ENCODE results near the gene PACC1. TPM values are rescaled to one million over a fixed set of nuclear protein-coding genes. Genes with fewer than 3 reads are reported as not detected.

PACC1 gene
- total RNA-seq, 1 donor from 2014 or later = 19.8 TPM

DNA sequence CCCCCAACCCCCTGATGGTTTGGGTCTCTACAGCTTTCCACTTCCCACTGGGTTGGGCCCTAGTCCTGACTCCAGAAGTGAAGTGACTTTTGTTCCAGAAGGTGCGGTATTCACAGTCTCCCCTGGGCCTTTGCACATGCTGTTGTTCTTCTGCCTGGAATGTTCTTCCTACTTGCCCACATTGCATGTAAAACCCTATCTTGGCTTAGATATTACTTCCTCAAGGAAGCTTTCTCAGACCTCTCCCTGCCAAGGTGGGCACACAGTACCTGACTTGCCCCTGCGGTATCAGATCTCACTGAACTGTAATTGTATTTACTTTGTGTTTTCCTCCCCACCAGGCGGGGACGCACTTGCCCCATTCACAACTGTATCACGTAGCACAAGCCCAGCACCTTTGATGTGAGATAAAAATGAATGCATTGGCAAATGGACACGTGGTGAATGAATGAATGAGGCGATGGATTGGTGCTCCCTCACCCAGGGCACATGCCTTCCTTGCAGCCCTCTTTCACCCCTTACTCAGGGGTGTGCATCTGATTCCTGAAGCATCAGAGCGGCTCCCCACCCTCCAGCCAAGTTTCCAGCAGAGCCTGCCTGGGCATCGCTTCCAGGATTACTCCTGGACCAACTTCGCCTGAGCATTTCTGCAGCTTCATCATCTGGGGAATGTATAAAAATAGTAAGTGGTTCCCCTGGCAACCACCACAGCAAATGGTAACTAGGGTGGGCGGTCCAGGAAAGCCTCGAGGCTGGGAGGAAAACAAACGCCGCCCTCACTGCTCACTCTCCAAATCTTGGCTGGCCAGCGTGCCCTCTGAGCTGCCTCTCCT is 37.9 kb upstream of the PACC1 start:
- Mint-ChIP-seq H3K9me3 (no peaks in the 10 kb centered on the region), H3K27ac (peak overlapping the region; percentile 50), H3K4me3 (no peak overlapping the region), H3K4me1 (ENCODE audit: low read depth) (no peaks in the 10 kb centered on the region), H3K36me3 (ENCODE audit: low read depth) (no peaks in the 10 kb centered on the region), H3K27me3 (ENCODE audit: insufficient read depth) (peaks cover 1% of the 10 kb centered on the region)
- no peak for DNase-seq (ENCODE audit: low spot score)
- intact Hi-C loops (cut with micrococcal nuclease) = no loop called here

DNA sequence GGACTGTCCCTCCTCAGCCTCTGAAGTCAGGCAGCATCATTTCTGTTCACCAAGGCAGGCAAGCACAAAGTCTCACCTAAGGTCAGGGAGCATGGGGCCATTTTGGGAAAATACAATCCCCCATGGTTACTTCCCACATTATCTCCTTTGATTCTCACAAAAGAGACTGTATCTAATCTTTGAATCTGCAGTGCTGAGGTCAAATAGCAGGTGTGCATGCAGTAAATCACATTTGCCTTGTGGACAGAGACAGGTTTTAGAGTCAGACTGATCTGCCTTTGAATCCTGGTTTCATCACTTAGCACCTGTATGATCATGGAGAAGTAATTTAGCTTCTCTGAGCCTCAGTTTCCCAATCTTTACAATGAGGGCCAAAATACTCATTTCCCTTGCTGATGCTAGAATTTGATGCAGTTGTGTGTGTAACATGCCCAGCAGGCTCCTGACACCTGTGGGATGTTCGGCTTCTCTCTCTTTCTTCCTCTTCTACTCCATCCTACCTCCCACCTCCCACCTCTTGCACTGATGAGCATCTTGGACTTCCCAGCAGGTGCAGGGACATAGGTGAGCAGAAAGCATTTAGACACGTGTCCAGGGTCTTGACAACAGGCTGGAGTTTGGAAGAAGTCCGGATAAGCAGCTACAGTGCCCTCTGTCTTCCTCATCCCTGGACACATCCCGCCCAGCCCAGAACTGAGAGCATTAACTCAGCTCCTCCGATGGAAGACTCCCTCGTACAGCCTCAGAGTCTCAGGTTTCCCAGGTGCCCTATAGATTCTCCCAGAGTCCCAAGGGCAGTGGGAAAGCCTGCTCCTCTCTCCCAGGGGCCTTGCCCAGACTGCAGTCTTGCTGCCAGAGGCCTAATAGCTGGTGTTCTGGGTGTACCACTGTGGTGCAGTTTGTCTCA is 37.0 kb upstream of the PACC1 start:
- intact Hi-C loops (cut with micrococcal nuclease) = no loop called here
- Mint-ChIP-seq H3K27ac (no peak overlapping the region), H3K36me3 (ENCODE audit: low read depth) (no peaks in the 10 kb centered on the region), H3K4me1 (ENCODE audit: low read depth) (no peaks in the 10 kb centered on the region), H3K27me3 (ENCODE audit: insufficient read depth) (peaks cover 1% of the 10 kb centered on the region), H3K4me3 (no peak overlapping the region), H3K9me3 (no peaks in the 10 kb centered on the region)
- DNase-seq (ENCODE audit: low spot score) = no peak

DNA sequence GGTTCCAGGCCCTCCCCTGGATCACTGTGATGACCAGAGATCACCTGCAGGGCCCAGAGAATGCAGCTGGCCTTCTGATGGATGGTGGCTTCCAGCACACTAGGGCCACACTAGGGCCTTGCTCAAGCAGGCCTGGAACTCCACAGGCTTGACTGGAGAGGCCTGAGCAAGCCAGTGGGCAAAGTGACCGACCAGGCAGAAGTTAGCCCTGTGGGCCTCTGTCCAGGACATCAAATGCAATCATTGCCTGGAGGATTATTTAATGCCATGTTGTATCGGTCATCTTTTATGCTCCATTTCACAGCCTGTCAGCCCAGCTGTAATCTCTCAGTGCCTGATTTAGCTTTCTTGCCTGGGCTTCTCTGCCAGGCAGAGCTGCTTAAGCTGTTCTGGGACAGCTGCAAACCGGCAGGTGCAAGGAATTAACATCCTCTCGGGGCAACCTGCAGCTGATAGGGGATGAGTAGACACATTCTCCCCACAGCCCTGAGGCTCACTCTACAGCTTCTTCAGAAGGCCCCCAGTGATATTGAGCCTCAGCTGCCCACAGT is 35.7 kb upstream of the PACC1 start:
- Mint-ChIP-seq H3K4me1 (ENCODE audit: low read depth) (no peaks in the 10 kb centered on the region), H3K4me3 (no peak overlapping the region), H3K36me3 (ENCODE audit: low read depth) (peaks cover 3% of the 10 kb centered on the region), H3K9me3 (no peaks in the 10 kb centered on the region), H3K27me3 (ENCODE audit: insufficient read depth) (peaks cover 1% of the 10 kb centered on the region), H3K27ac (no peak overlapping the region)
- no peak for DNase-seq (ENCODE audit: low spot score)
- intact Hi-C loops (cut with micrococcal nuclease) = no loop called here

DNA sequence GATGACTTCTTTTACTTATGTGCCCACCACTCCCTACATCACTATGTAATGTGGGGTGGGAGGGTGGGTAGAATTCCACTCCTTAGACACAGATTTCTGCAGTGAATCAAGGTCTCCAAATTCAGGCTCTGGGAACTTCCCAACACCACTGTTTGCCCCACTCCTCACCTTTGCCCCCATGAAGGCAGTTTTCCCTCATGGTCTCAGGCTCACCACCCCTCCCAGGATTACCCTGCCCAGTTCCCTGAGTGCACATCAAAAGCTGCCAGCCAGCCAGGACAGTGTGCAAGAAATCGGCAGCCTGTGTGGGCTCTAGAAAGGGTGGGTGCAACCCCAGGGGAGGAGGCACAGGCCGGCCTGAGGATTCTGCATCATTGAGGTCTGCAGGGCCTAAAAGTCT is 32.8 kb upstream of the PACC1 start:
- intact Hi-C loops (cut with micrococcal nuclease) = no loop called here
- Mint-ChIP-seq H3K36me3 (ENCODE audit: low read depth) (peaks cover 12% of the 10 kb centered on the region), H3K27ac (no peak overlapping the region), H3K9me3 (no peaks in the 10 kb centered on the region), H3K4me3 (no peak overlapping the region), H3K27me3 (ENCODE audit: insufficient read depth) (peaks cover 1% of the 10 kb centered on the region), H3K4me1 (ENCODE audit: low read depth) (no peaks in the 10 kb centered on the region)
- no peak for DNase-seq (ENCODE audit: low spot score)

DNA sequence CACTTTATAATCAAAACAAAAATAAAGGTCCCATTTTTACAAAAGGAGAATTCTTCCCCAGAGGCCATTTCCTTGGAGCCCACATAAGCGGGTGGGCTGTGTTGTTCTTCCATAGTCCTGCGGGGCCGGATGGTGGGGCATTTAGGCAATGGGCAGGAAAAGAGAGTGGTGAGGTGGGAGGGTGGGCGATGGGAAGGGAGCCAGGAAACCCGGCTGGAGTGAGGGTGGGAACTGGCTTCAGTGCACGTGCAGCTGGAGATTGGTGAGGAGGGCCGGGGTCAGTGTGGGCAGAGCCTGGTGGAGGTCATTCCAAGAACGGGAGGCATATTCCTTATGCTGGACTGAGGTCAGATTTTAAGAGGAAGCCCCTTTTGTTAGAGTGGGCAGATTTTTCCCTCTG is 31.6 kb upstream of the PACC1 start:
- no peaks in the 10 kb centered on the region for H3K27me3 Mint-ChIP-seq (ENCODE audit: insufficient read depth)
- peaks cover 12% of the 10 kb centered on the region for H3K36me3 Mint-ChIP-seq (ENCODE audit: low read depth)
- DNase-seq (ENCODE audit: low spot score) = no peak
- no peaks in the 10 kb centered on the region for H3K4me1 Mint-ChIP-seq (ENCODE audit: low read depth)
- H3K9me3 Mint-ChIP-seq = no peaks in the 10 kb centered on the region
- H3K4me3 Mint-ChIP-seq = no peak overlapping the region
- no peak overlapping the region for H3K27ac Mint-ChIP-seq
- intact Hi-C loops (cut with micrococcal nuclease) = no loop called here

DNA sequence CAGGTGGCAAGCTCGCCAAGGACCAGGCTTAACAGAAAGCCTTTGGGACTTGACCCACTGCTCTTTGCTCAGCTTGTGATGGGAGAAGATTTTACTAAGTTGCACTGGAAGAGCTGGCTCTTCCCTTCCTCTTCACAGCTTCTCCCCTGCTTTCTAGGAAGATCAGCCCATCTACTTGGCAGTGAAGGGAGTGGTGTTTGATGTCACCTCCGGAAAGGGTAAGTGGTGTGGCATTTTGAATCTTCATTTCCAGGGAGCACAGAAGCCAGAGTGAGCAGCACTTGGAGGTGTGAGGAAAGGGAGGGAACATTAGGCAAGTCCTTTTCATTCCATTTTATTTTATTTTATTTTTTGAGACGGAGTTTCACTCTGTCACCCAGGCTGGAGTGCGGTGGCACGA is 27.7 kb upstream of the PACC1 start:
- H3K9me3 Mint-ChIP-seq = no peaks in the 10 kb centered on the region
- no peak overlapping the region for H3K4me3 Mint-ChIP-seq
- DNase-seq (ENCODE audit: low spot score) = no peak
- H3K36me3 Mint-ChIP-seq (ENCODE audit: low read depth) = peaks cover 12% of the 10 kb centered on the region
- H3K27ac Mint-ChIP-seq = no peak overlapping the region
- no peaks in the 10 kb centered on the region for H3K27me3 Mint-ChIP-seq (ENCODE audit: insufficient read depth)
- H3K4me1 Mint-ChIP-seq (ENCODE audit: low read depth) = peaks cover 8% of the 10 kb centered on the region
- intact Hi-C loops (cut with micrococcal nuclease) = no loop called here

DNA sequence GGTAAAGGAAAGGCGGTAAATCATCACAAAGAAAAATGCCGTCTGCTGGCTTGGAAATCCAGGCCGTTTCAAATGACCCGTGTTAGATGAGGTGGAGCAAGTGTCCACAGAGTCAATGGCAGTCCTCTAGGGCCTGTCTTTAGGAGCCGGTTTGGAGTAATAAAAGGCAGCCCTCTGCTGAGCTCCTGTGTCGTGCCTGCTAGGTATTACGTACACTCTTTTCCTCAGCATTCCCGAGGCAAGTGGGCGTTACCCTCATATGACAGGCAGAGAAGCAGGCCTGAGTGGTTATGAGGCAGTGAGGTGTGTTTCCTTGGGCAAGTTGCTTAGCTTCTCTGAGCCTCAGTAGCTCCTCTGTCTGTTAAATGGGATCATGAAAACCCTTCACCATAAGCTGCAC is 25.7 kb upstream of the PACC1 start:
- DNase-seq (ENCODE audit: low spot score) = no peak
- no peaks in the 10 kb centered on the region for H3K27me3 Mint-ChIP-seq (ENCODE audit: insufficient read depth)
- H3K27ac Mint-ChIP-seq = no peak overlapping the region
- intact Hi-C loops (cut with micrococcal nuclease) = no loop called here
- no peak overlapping the region for H3K4me3 Mint-ChIP-seq
- H3K9me3 Mint-ChIP-seq = no peaks in the 10 kb centered on the region
- H3K4me1 Mint-ChIP-seq (ENCODE audit: low read depth) = peaks cover 11% of the 10 kb centered on the region
- peaks cover 9% of the 10 kb centered on the region for H3K36me3 Mint-ChIP-seq (ENCODE audit: low read depth)

DNA sequence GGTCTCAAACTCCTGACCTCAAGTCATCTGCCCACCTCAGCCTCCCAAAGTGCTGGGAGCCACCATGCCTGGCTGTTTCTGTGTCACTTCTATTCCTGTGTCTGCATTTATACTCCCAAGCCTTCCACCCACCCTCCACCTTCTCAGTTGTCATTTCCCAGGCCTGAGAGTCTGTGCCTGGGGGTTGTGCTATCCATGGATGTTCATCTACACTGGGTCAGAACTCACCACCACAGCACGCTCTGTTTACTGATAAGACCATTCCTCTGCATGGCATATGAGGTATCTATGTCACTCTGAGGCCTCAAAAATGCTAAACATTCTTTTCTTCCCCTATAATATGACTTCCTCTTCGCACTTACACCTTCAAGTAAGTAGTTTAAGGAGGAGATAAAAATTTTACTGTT is 24.1 kb upstream of the PACC1 start:
- Mint-ChIP-seq H3K27me3 (ENCODE audit: insufficient read depth) (no peaks in the 10 kb centered on the region), H3K36me3 (ENCODE audit: low read depth) (peaks cover 4% of the 10 kb centered on the region), H3K9me3 (no peaks in the 10 kb centered on the region), H3K4me1 (ENCODE audit: low read depth) (peaks cover 15% of the 10 kb centered on the region), H3K27ac (no peak overlapping the region), H3K4me3 (no peak overlapping the region)
- no peak for DNase-seq (ENCODE audit: low spot score)
- intact Hi-C loops (cut with micrococcal nuclease) = no loop called here

DNA sequence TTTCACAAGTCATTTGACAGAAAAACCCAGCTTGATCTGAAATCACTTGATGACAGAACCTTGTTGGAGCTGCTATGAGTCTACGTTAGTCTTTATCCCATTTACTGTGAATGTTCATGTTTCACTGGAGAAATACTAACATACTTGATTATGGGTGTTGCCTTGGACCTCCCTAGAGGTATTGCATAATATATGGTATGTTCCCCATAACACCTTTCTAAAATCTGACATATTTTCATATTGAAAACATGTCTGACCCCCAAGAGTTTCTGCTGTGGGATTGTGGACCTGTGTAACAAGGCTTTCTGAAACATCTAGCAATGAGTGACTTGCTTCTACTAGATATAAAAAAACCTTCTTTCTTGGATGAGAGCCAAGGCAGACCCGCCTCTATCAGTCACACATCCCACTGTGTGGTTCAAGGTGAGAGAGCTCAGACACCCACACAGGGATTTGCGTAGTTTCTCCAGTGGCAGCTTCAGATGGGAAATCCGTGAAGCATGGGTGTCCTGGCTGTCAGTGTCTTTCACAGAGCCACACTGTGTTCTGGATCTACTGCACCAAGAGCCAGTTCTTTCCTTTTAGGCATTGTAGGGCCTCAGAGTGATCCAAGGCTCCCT is 22.6 kb upstream of the PACC1 start:
- no peak for DNase-seq (ENCODE audit: low spot score)
- intact Hi-C loops (cut with micrococcal nuclease) = no loop called here
- peaks cover 18% of the 10 kb centered on the region for H3K4me1 Mint-ChIP-seq (ENCODE audit: low read depth)
- no peaks in the 10 kb centered on the region for H3K9me3 Mint-ChIP-seq
- no peak overlapping the region for H3K4me3 Mint-ChIP-seq
- no peaks in the 10 kb centered on the region for H3K36me3 Mint-ChIP-seq (ENCODE audit: low read depth)
- H3K27ac Mint-ChIP-seq = no peak overlapping the region
- no peaks in the 10 kb centered on the region for H3K27me3 Mint-ChIP-seq (ENCODE audit: insufficient read depth)

DNA sequence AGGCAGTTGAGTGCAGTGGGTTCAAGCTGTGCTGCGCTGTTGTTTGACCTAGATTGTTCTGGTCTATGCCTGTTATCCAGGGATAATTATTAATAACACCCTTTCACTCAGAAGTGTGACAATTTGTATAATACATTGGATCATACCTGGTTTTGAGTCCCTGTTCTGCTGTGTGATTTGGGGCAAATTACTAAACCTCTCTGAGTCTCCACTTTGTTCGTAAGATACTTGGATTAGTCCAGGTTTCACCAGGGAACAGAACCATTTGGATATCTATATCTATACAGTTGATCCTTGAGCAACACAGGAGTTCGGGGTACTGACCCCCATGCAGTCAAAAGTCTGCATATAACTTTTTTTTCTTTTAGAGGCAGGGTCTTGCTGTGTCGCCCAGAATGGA is 20.3 kb upstream of the PACC1 start:
- H3K36me3 Mint-ChIP-seq (ENCODE audit: low read depth) = no peaks in the 10 kb centered on the region

DNA sequence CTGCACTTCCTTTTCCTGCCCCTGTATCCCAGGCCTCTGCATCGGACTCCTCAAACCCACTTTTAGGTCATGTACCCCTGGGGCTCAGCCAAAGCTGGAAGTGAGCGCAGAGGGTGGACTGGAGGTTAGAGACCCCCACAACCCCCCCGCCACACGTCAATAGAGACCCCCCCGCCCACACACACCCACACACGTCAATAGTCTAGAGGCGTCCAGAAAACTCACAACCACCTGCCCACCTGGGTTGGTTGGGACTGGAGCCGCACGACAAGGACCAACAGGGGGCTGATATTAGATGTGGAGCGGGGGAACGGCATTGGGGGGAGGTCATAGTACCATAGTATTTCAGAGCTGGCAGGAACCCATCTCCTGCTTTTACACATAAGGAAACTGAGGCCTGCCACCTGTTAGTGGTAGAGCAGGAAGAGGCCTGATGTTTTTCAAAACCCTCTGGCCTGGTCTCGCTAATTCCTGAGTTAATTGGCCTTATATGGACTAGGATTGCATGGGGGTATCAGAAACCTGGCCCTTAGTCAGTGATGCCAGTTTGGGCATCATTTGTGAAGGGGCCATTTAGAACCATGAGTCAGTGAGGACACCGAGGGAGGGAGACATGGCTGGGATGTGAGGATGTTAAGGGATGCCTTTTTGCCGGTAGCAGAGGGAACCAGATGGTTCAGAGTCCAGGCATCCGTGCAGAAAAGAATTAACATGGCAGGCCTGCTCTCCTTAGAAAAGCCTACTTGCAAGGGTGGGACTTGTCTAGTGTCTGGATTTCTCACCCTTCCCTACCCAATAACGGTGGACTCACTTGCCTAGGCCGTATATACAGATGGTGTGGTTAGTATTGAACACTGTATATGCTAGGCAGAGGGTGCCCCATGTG is 19.1 kb upstream of the PACC1 start:
- H3K27me3 Mint-ChIP-seq (ENCODE audit: insufficient read depth) = peaks cover 3% of the 10 kb centered on the region
- H3K9me3 Mint-ChIP-seq = no peaks in the 10 kb centered on the region
- intact Hi-C loops (cut with micrococcal nuclease) = loop anchor here (1.0 to 5.0 kb wide), 4 partner anchors 22 to 497 kb away; partner anchors contain the start of genes DTL and INTS7
- no peak for DNase-seq (ENCODE audit: low spot score)
- H3K4me3 Mint-ChIP-seq = peak overlapping the region; percentile 76
- no peaks in the 10 kb centered on the region for H3K36me3 Mint-ChIP-seq (ENCODE audit: low read depth)
- H3K27ac Mint-ChIP-seq = no peak overlapping the region
- peaks cover 34% of the 10 kb centered on the region for H3K4me1 Mint-ChIP-seq (ENCODE audit: low read depth)

More for the DNA sequence above, 20.3 kb upstream of the PACC1 start:
- intact Hi-C loops (cut with micrococcal nuclease) = loop anchor here (5.0 kb wide), 1 partner anchor 498 kb away; no protein-coding TSS in a partner anchor
- H3K4me3 Mint-ChIP-seq = no peak overlapping the region
- H3K27me3 Mint-ChIP-seq (ENCODE audit: insufficient read depth) = no peaks in the 10 kb centered on the region
- no peaks in the 10 kb centered on the region for H3K9me3 Mint-ChIP-seq
- peaks cover 34% of the 10 kb centered on the region for H3K4me1 Mint-ChIP-seq (ENCODE audit: low read depth)
- no peak overlapping the region for H3K27ac Mint-ChIP-seq
- DNase-seq (ENCODE audit: low spot score) = no peak
